HL-60 (cell line): Measurements from ENCODE around the gene SGIP1.

Experiments used
- CTCF ChIP-seq: IDR thresholded peaks from one replicate; pipeline ENCODE4 v1.5.1; 2011; ENCODE audit warnings: low read length, control low read depth, inconsistent platforms; ENCODE audit not compliant: insufficient read depth
- GABPA ChIP-seq: IDR thresholded peaks from 2 replicates; pipeline ENCODE4 v1.6.1; 2012; ENCODE audit warnings: low read depth
- POLR2AphosphoS5 ChIP-seq: IDR thresholded peaks from 2 replicates; pipeline ENCODE4 v1.6.1; 2012; ENCODE audit warnings: low read depth
- REST ChIP-seq: IDR thresholded peaks from 2 replicates; pipeline ENCODE4 v1.6.1; 2012; ENCODE audit warnings: low read depth; ENCODE audit not compliant: insufficient replicate concordance
- SPI1 ChIP-seq: IDR thresholded peaks from 2 replicates; pipeline ENCODE4 v1.6.1; 2012; ENCODE audit warnings: low read depth, mild to moderate bottlenecking, borderline replicate concordance

DNA sequence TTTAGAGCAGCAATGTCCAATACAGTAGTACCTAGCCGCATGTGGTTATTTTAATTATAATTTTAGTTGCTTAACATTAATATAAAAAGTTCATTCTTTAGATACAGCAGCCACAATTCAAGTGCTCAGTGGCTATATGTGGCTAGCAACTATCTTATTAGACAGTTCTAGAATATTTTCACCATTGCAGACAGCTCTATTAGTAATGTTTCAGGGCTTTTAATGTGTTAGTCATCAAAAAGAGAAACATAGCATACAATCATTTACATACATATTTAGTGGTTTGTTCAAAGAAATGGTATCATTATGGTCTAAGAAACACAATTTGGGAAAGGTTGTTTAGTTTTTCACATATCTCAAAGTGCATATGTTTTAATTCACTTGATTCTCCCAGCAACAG is 151.7 kb downstream of the SGIP1 start:
- TF ChIP-seq POLR2AphosphoS5 (no peak), CTCF (no peak), REST (no peak), GABPA (no peak), SPI1 (no peak)
